Stimulated activated CD4-positive, alpha-beta T cell treated with anti-CD3 and anti-CD28 coated beads, Interleukin-2, amount 100 ng/mL, for 4 hours (primary cell): Measurements from ENCODE around the gene NIPSNAP3A.
"Not testable (repeated sequence)": the region's sequence is repeated elsewhere in the genome, so short reads cannot be mapped to it uniquely, and the experiment has no call there.

Experiments used
- DNase-seq: peaks from one replicate; pipeline ENCODE4 v3.0.0-alpha.2; 2020; ENCODE audit warnings: low read depth

The NIPSNAP3A gene

GRCh38 chr9:104747565-104748358 lies at the start of gene NIPSNAP3A:
Gene NIPSNAP3A (plus strand): TSS chr9:104747683. CDS start chr9:104747793, 110 bp downstream.
- DNase-seq, result peak; percentile 78

GRCh38 chr9:104700306-104700705 lies 47.2 kb upstream of the NIPSNAP3A start:
- no peak for DNase-seq

GRCh38 chr9:104708737-104709136 lies 38.7 kb upstream of the NIPSNAP3A start:
- DNase-seq, result not testable (repeated sequence)

- DNase-seq, result no peak
These were observed 35.9 kb upstream of the NIPSNAP3A start for GRCh38 chr9:104711604-104712003.

GRCh38 chr9:104725014-104725413 lies 22.5 kb upstream of the NIPSNAP3A start:
- no peak for DNase-seq

GRCh38 chr9:104738452-104738851 lies 9.0 kb upstream of the NIPSNAP3A start:
- no peak for DNase-seq

GRCh38 chr9:104740621-104741020 lies 6.9 kb upstream of the NIPSNAP3A start:
- no peak for DNase-seq

GRCh38 chr9:104743376-104743985 lies 4.0 kb upstream of the NIPSNAP3A start:
- DNase-seq, result no peak

GRCh38 chr9:104745852-104746251 lies 1.6 kb upstream of the NIPSNAP3A start:
- DNase-seq, result no peak

- no peak for DNase-seq
These were observed 1.2 kb upstream of the NIPSNAP3A start for GRCh38 chr9:104746285-104746684.

- no peak for DNase-seq
These were observed 685 bp upstream of the NIPSNAP3A start for GRCh38 chr9:104746798-104747197.

GRCh38 chr9:104747245-104747564 lies 278 bp upstream of the NIPSNAP3A start:
- no peak for DNase-seq

GRCh38 chr9:104748359-104749031 lies 1.0 kb downstream of the NIPSNAP3A start:
- no peak for DNase-seq

GRCh38 chr9:104750185-104750767 lies 2.8 kb downstream of the NIPSNAP3A start:
- no peak for DNase-seq

- no peak for DNase-seq
These were observed 11.5 kb downstream of the NIPSNAP3A start for GRCh38 chr9:104758974-104759373.

GRCh38 chr9:104765138-104765537 lies 17.7 kb downstream of the NIPSNAP3A start:
- no peak for DNase-seq

GRCh38 chr9:104766025-104766424 lies 18.5 kb downstream of the NIPSNAP3A start:
- no peak for DNase-seq

GRCh38 chr9:104767507-104767906 lies 20.0 kb downstream of the NIPSNAP3A start:
- no peak for DNase-seq

GRCh38 chr9:104769029-104769428 lies 21.5 kb downstream of the NIPSNAP3A start:
- not testable (repeated sequence) for DNase-seq

GRCh38 chr9:104769655-104770054 lies 22.2 kb downstream of the NIPSNAP3A start:
- DNase-seq, result no peak

GRCh38 chr9:104772714-104773510 lies 25.4 kb downstream of the NIPSNAP3A start:
- no peak for DNase-seq

- DNase-seq, result no peak
These were observed 26.6 kb downstream of the NIPSNAP3A start for GRCh38 chr9:104774132-104774531.
